Activated T-helper 1 cell treated with anti-CD3 and anti-CD28 coated beads, Interleukin-12 subunit alpha, Interleukin-12 subunit beta, Interleukin-2, Interleukin-4 antibody, amounts not matched to agents 30 ng/mL and 10 ng/mL and 1 ng/mL, durations not matched to agents 14 hours and 24 hours and 36 hours (primary cell): ENCODE measurements around the gene TMA7B. TPM values are rescaled to one million over a fixed set of nuclear protein-coding genes. Genes with fewer than 3 reads are reported as not detected.

ENCODE experiments used
- DNase-seq: peaks from one replicate; pipeline ENCODE4 v3.0.0; 2021; ENCODE audit warnings: low spot score
- H3K27ac Mint-ChIP-seq: one replicate; pipeline ENCODE4 v1.8.0; 2021; ENCODE audit warnings: mild to moderate bottlenecking, mixed read lengths
- H3K27me3 Mint-ChIP-seq: one replicate; pipeline ENCODE4 v1.8.0; 2022; ENCODE audit warnings: mild to moderate bottlenecking, moderate library complexity, mixed read lengths; ENCODE audit not compliant: insufficient read depth
- H3K36me3 Mint-ChIP-seq: one replicate; pipeline ENCODE4 v1.8.0; 2021; ENCODE audit warnings: low read depth, mixed read lengths
- H3K4me1 Mint-ChIP-seq: one replicate; pipeline ENCODE4 v1.8.0; 2021; ENCODE audit warnings: low read depth, mixed read lengths
- H3K4me3 Mint-ChIP-seq: one replicate; pipeline ENCODE4 v1.8.0; 2021; ENCODE audit warnings: mild to moderate bottlenecking, moderate library complexity, mixed read lengths
- H3K9me3 Mint-ChIP-seq: one replicate; pipeline ENCODE4 v1.8.0; 2021; ENCODE audit warnings: mixed read lengths
- intact Hi-C: fragments of 100-400 bp; cut with micrococcal nuclease; formaldehyde crosslinking; loops from one replicate; pipeline ENCODE4 v1.15.1; 2024
- total RNA-seq: library from RNA; stranded (reverse); gene quantifications from 2 replicates; pipeline ENCODE4 v1.2.3, GENCODE V29; 2022

Gene TMA7B
- total RNA-seq, 1 donor from 2014 or later = 1.7 TPM

GRCh38 chr22:39936523-39937145 is 23.6 kb upstream of the TMA7B start:
- peak overlapping the region; percentile 75 for H3K27ac Mint-ChIP-seq
- H3K36me3 Mint-ChIP-seq = peaks cover 25% of the 10 kb centered on the region
- intact Hi-C loops = loop anchor here (5.0 kb wide), 1 partner anchor 56 kb away; the partner anchor contains the start of gene FAM83F
- DNase-seq = no peak
- H3K4me1 Mint-ChIP-seq = peaks cover 84% of the 10 kb centered on the region
- peak overlapping the region; percentile 80 for H3K4me3 Mint-ChIP-seq
- no peaks in the 10 kb centered on the region for H3K27me3 Mint-ChIP-seq
- no peaks in the 10 kb centered on the region for H3K9me3 Mint-ChIP-seq

GRCh38 chr22:39937906-39938305 is 22.3 kb upstream of the TMA7B start:
- intact Hi-C loops = loop anchor here (5.0 kb wide), 1 partner anchor 54 kb away; the partner anchor contains the start of gene FAM83F
- Mint-ChIP-seq H3K36me3 (peaks cover 25% of the 10 kb centered on the region), H3K4me1 (peaks cover 92% of the 10 kb centered on the region), H3K27ac (no peak overlapping the region), H3K27me3 (no peaks in the 10 kb centered on the region), H3K9me3 (no peaks in the 10 kb centered on the region), H3K4me3 (peak overlapping the region; percentile 17)
- DNase-seq = no peak

GRCh38 chr22:39938509-39939111 is 21.6 kb upstream of the TMA7B start:
- peak overlapping the region; percentile 32 for H3K4me3 Mint-ChIP-seq
- H3K9me3 Mint-ChIP-seq = no peaks in the 10 kb centered on the region
- peaks cover 91% of the 10 kb centered on the region for H3K4me1 Mint-ChIP-seq
- DNase-seq = no peak
- intact Hi-C loops = loop anchor here (5.0 kb wide), 1 partner anchor 54 kb away; the partner anchor contains the start of gene FAM83F
- peaks cover 26% of the 10 kb centered on the region for H3K36me3 Mint-ChIP-seq
- H3K27ac Mint-ChIP-seq = peak overlapping the region; percentile 47
- H3K27me3 Mint-ChIP-seq = no peaks in the 10 kb centered on the region

- no peak for DNase-seq
- no peaks in the 10 kb centered on the region for H3K9me3 Mint-ChIP-seq
- intact Hi-C loops = loop anchor here (1.0 to 5.0 kb wide), 7 partner anchors 9 to 317 kb away; partner anchors contain the start of genes FAM83F and TMA7B
- no peaks in the 10 kb centered on the region for H3K27me3 Mint-ChIP-seq
- peaks cover 89% of the 10 kb centered on the region for H3K4me1 Mint-ChIP-seq
- H3K4me3 Mint-ChIP-seq = no peak overlapping the region
- H3K27ac Mint-ChIP-seq = no peak overlapping the region
- peaks cover 22% of the 10 kb centered on the region for H3K36me3 Mint-ChIP-seq
These were observed 20.4 kb upstream of the TMA7B start for GRCh38 chr22:39939830-39940229.

GRCh38 chr22:39940757-39941305 is 19.4 kb upstream of the TMA7B start:
- no peak for DNase-seq
- H3K9me3 Mint-ChIP-seq = no peaks in the 10 kb centered on the region
- H3K36me3 Mint-ChIP-seq = peaks cover 26% of the 10 kb centered on the region
- intact Hi-C loops = loop anchor here (1.0 to 5.0 kb wide), 6 partner anchors 10 to 318 kb away; partner anchors contain the start of gene TMA7B
- H3K4me3 Mint-ChIP-seq = no peak overlapping the region
- peak overlapping the region; percentile 6 for H3K27ac Mint-ChIP-seq
- H3K27me3 Mint-ChIP-seq = no peaks in the 10 kb centered on the region
- H3K4me1 Mint-ChIP-seq = peaks cover 87% of the 10 kb centered on the region

GRCh38 chr22:39941601-39942000 is 18.6 kb upstream of the TMA7B start:
- Mint-ChIP-seq H3K9me3 (no peaks in the 10 kb centered on the region), H3K4me1 (peaks cover 81% of the 10 kb centered on the region), H3K36me3 (peaks cover 23% of the 10 kb centered on the region), H3K4me3 (no peak overlapping the region), H3K27me3 (no peaks in the 10 kb centered on the region), H3K27ac (peak overlapping the region; percentile 19)
- intact Hi-C loops = loop anchor here (2.0 to 5.0 kb wide), 5 partner anchors 15 to 319 kb away; partner anchors contain the start of gene TMA7B
- no peak for DNase-seq

GRCh38 chr22:39942439-39943230 is 17.6 kb upstream of the TMA7B start:
- Mint-ChIP-seq H3K27ac (peak overlapping the region; percentile 82), H3K36me3 (peaks cover 31% of the 10 kb centered on the region)

GRCh38 chr22:39943337-39943736 is 16.9 kb upstream of the TMA7B start:
- Mint-ChIP-seq H3K4me1 (peaks cover 76% of the 10 kb centered on the region), H3K36me3 (peaks cover 31% of the 10 kb centered on the region), H3K27ac (peak overlapping the region; percentile 82), H3K9me3 (no peaks in the 10 kb centered on the region), H3K4me3 (peak overlapping the region; percentile 42), H3K27me3 (no peaks in the 10 kb centered on the region)
- DNase-seq = no peak
- intact Hi-C loops = loop anchor here (5.0 kb wide), 2 partner anchors 101 to 196 kb away; no protein-coding TSS in a partner anchor

More at GRCh38 chr22:39942439-39943230, 17.6 kb upstream of the TMA7B start:
- Mint-ChIP-seq H3K9me3 (no peaks in the 10 kb centered on the region), H3K4me3 (peak overlapping the region; percentile 42), H3K4me1 (peaks cover 81% of the 10 kb centered on the region), H3K27me3 (no peaks in the 10 kb centered on the region)
- DNase-seq = no peak
- intact Hi-C loops = loop anchor here (5.0 kb wide), 2 partner anchors 100 to 195 kb away; no protein-coding TSS in a partner anchor

- Mint-ChIP-seq H3K27ac (peak overlapping the region; percentile 50), H3K4me3 (no peak overlapping the region), H3K36me3 (peaks cover 37% of the 10 kb centered on the region), H3K27me3 (no peaks in the 10 kb centered on the region), H3K9me3 (no peaks in the 10 kb centered on the region), H3K4me1 (peaks cover 77% of the 10 kb centered on the region)
- DNase-seq = no peak
- intact Hi-C loops = loop anchor here (5.0 kb wide), 2 partner anchors 102 to 197 kb away; no protein-coding TSS in a partner anchor
These were observed 16.0 kb upstream of the TMA7B start for GRCh38 chr22:39943953-39944872.

GRCh38 chr22:39946126-39946502 is 14.1 kb upstream of the TMA7B start:
- no peak for DNase-seq
- intact Hi-C loops = no loop called here
- Mint-ChIP-seq H3K36me3 (peaks cover 55% of the 10 kb centered on the region), H3K27me3 (no peaks in the 10 kb centered on the region), H3K4me3 (no peak overlapping the region), H3K4me1 (peaks cover 79% of the 10 kb centered on the region), H3K9me3 (no peaks in the 10 kb centered on the region), H3K27ac (no peak overlapping the region)

- H3K36me3 Mint-ChIP-seq = peaks cover 59% of the 10 kb centered on the region
- intact Hi-C loops = no loop called here
- no peaks in the 10 kb centered on the region for H3K9me3 Mint-ChIP-seq
- no peak for DNase-seq
- H3K4me1 Mint-ChIP-seq = peaks cover 81% of the 10 kb centered on the region
- H3K27ac Mint-ChIP-seq = no peak overlapping the region
- H3K27me3 Mint-ChIP-seq = no peaks in the 10 kb centered on the region
- peak overlapping the region; percentile 22 for H3K4me3 Mint-ChIP-seq
These were observed 13.5 kb upstream of the TMA7B start for GRCh38 chr22:39946503-39947219.
